MM.1S (cell line): ENCODE data around the gene CDH4.

Experiments used
- CTCF ChIP-seq: fragments of 300-600 bp; sonication (generic); IDR thresholded peaks from 2 replicates; pipeline ENCODE4 v1.5.1; 2016; ENCODE audit warnings: antibody characterized with exemption, low read length, mixed read lengths
- EZH2 ChIP-seq: fragments of 300-600 bp; sonication (generic); optimal IDR thresholded peaks from 2 replicates; pipeline ENCODE3; 2017; ENCODE audit warnings: low read depth, mild to moderate bottlenecking, antibody characterized with exemption, low read length, mixed read lengths
- EZH2phosphoT487 ChIP-seq: fragments of 300-600 bp; sonication (generic); IDR thresholded peaks from 2 replicates; pipeline ENCODE4 v1.6.1; 2018; ENCODE audit warnings: antibody characterized with exemption, low read length

GRCh38 chr20:61670274-61670673 lies 418.2 kb downstream of the CDH4 start:
- TF ChIP-seq EZH2 (no peak), CTCF (no peak), EZH2phosphoT487 (no peak)
